Fibroblast of skin of left quadriceps (primary cell): ENCODE results near the gene TMEM237.

Experiments
- DNase-seq, 2 experiments: peaks; one replicate each; pipeline ENCODE4 v3.0.0-alpha.2; 2013; ENCODE audit warnings: low read depth in 2 of 2

The TMEM237 gene

GRCh38 chr2:201642086-201642578 lies 1.2 kb downstream of the TMEM237 start:
- peak in 1 of 2 experiments; percentile 57 for DNase-seq

- no peak for DNase-seq
Measured at GRCh38 chr2:201639205-201639604, 4.1 kb downstream of the TMEM237 start.

- no peak for DNase-seq
Measured at GRCh38 chr2:201638326-201638725, 5.0 kb downstream of the TMEM237 start.

- DNase-seq, result no peak
Measured at GRCh38 chr2:201633661-201634249, 9.5 kb downstream of the TMEM237 start.

- DNase-seq, result no peak
Measured at GRCh38 chr2:201631041-201631440, 12.3 kb downstream of the TMEM237 start.

GRCh38 chr2:201630577-201630976 lies 12.7 kb downstream of the TMEM237 start:
- DNase-seq, result no peak

GRCh38 chr2:201628545-201628944 lies 14.8 kb downstream of the TMEM237 start:
- DNase-seq, result no peak

GRCh38 chr2:201622306-201622970 lies 20.9 kb downstream of the TMEM237 start:
- no peak for DNase-seq

- no peak for DNase-seq
Measured at GRCh38 chr2:201621293-201621999, 21.9 kb downstream of the TMEM237 start.

GRCh38 chr2:201618744-201619662 lies 24.3 kb downstream of the TMEM237 start:
- peak; percentile 48 to 49 for DNase-seq

- DNase-seq, result no peak
Measured at GRCh38 chr2:201608021-201608420, 35.3 kb downstream of the TMEM237 start.

- DNase-seq, result no peak
Measured at GRCh38 chr2:201607568-201607967, 35.7 kb downstream of the TMEM237 start.

- DNase-seq, result no peak
Measured at GRCh38 chr2:201600906-201601305, 42.4 kb downstream of the TMEM237 start.

GRCh38 chr2:201597397-201597796 lies 45.9 kb downstream of the TMEM237 start:
- DNase-seq, result no peak

- peak; percentile 72 for DNase-seq
Measured at GRCh38 chr2:201580486-201580885, 62.8 kb downstream of the TMEM237 start.

GRCh38 chr2:201579536-201579935 lies 63.8 kb downstream of the TMEM237 start:
- peak; percentile 13 to 22 for DNase-seq

GRCh38 chr2:201575971-201576370 lies 67.3 kb downstream of the TMEM237 start:
- DNase-seq, result no peak

GRCh38 chr2:201574766-201575165 lies 68.5 kb downstream of the TMEM237 start:
- no peak for DNase-seq

GRCh38 chr2:201572846-201573508 lies 70.3 kb downstream of the TMEM237 start:
- DNase-seq, result no peak
